Measurements from ENCODE around the gene CHMP3. TPM values are rescaled to one million over a fixed set of nuclear protein-coding genes. Genes with fewer than 3 reads are reported as not detected.

Gene CHMP3
- total RNA-seq, 1 donor from 2014 or later, result 99.9 TPM

DNA sequence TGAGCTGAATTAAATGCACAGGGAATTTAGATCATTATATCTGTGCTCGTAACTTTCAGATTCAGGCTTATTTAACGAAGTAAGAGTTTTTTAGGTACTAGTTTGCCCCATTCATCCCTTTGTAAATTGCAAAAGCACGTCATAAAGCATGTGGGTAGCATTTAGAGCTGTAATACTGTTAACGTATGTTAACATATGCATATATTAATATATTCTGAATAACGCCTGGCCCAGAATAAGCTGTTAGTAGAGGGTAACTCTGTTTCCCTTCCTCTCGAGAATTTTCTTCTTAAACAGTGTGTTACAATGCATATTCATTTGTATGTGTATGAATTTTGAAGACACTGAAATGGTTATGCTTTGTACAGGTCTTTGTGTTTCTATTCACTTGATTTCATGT lies 91.6 kb downstream of the CHMP3 start:
- DNase-seq (ENCODE audit: low spot score), result no peak

DNA sequence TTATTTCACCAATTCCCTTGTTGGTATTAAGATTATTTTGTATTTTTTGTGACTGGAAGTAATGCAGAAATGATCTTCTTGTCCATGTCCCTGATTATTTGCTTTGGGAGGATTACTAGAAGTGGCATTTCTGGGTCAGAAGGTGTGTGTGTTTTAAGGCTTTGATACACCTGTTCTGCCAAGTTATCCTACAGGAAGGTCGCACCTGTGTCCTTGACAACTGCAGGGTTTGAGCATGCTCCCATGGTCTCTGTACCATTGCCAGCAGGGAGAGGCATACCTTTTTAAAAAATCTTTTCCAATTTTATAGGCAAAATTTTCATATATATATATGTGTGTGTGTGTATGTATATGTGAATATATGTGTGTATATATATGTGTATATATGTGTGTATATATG lies 92.4 kb downstream of the CHMP3 start:
- DNase-seq (ENCODE audit: low spot score), result no peak

- DNase-seq (ENCODE audit: low spot score), result no peak
These were observed 94.8 kb downstream of the CHMP3 start for GRCh38 chr2:86468162-86469033.

- no peak for DNase-seq (ENCODE audit: low spot score)
These were observed 96.9 kb downstream of the CHMP3 start for GRCh38 chr2:86466306-86466705.

DNA sequence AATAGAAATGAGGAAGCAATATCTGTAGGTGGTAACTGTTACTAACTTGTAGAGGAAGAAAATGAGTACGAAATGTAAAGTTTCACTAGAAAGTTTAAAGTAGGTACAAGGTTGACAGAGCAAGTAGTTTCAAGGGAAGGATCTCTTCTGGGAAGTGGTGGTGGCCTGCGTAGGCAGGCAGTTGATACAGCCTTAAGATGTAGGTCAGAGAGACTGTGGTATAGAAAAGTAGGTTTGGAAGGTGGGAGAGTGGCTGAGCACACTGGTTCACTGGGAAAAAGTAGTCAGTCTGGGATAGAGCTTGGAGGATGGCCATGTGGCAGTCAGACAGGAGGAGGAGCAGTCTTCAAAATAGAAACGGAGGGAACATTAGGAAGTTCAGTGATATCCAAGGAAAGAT lies 98.6 kb downstream of the CHMP3 start:
- DNase-seq (ENCODE audit: low spot score), result no peak

- no peak for DNase-seq (ENCODE audit: low spot score)
These were observed 102.0 kb downstream of the CHMP3 start for GRCh38 chr2:86461042-86461743.

DNA sequence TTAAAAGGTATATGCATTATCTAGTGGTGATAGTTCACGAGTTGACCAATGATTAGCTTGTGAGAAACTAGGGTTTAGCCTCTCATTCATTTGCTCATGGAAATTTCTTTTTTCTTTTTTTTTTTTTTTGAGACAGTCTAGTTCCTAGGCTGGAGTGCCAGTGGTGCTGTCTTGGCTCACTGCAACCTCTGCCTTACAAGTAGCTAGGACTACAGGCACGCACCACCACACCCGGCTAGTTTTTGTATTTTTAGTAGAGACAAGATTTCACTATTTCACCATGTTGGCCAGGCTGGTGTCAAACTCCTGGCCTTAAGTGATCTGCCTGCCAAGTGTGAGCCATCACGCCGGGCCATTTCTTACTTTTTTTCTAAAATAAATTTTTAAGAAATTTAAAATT lies 108.1 kb downstream of the CHMP3 start:
- DNase-seq (ENCODE audit: low spot score), result no peak

DNA sequence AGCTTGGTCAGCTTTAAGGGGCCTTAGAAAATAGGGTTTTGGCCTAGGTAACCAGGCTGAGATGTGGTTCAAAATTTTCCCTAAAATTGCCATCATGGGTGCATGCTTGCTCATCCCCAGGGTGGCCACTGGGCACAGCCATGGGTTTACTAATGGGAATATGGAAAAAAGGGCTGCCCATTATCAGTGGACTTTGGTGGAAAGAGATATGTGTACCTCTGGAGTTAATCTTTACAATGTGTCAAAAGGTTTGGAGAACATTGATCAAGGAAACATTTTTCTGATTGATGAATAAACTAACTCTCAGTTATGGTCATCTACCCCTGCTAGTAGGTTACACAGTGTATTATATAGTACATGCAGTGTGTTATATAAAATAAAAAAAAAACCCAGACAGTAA lies 109.0 kb downstream of the CHMP3 start:
- no peak for DNase-seq (ENCODE audit: low spot score)

- DNase-seq (ENCODE audit: low spot score), result no peak
These were observed 109.4 kb downstream of the CHMP3 start for GRCh38 chr2:86453836-86454235.

Other genes with a start within 250 kb of the CHMP3 start
- 0.96 TPM for gene REEP1, start 225.8 kb downstream of the CHMP3 start, total RNA-seq
- 22.1 TPM for gene KDM3A, start 122.1 kb downstream of the CHMP3 start, total RNA-seq
- 19.9 TPM for gene RNF103, start 60.4 kb upstream of the CHMP3 start, total RNA-seq
- gene RMND5A, start 156.8 kb upstream of the CHMP3 start, total RNA-seq, result 30.9 TPM
- gene CD8A, start 227.5 kb upstream of the CHMP3 start, total RNA-seq, result 2.8 TPM

All from mesenteric fat pad (tissue), 1 donor.